K562 (cell line): Measurements from ENCODE around the gene ABCC10. TPM values are rescaled to one million over a fixed set of nuclear protein-coding genes. Genes with fewer than 3 reads are reported as not detected.

Source experiments
- ATAC-seq: fragments of 200-7000 bp; cut with Tn5 transposase; 3 replicates; pipeline ENCODE4 v1.9.1; 2020; ENCODE audit warnings: moderate library complexity
- BruUV-seq: library from RNA; stranded (reverse); fragments of 400-500 nt; replicated peaks from 2 replicates; lab custom pipeline; 2021; lab: Mats Ljungman, UMichigan
- CTCF ChIA-PET: fragments of 300-600 bp; formaldehyde crosslinking; extraction: SDS; loops from one replicate; lab custom pipeline; 2021; ENCODE audit warnings: low intra/inter-chr PET ratio; lab: Yijun Ruan, JAX
- POLR2A ChIA-PET: fragments of 300-600, 350-650 bp; sonication (Branson Sonifier 250); formaldehyde crosslinking; extraction: SDS; loops from one replicate; lab custom pipeline; 2021; ENCODE audit warnings: antibody characterized with exemption, inconsistent platforms; lab: Yijun Ruan, JAX
- DNase-seq, 4 experiments: peaks; one replicate each; pipeline versions ENCODE4 v3.0.0 to v3.0.0-alpha.2; 2011 to 2018; ENCODE audit warnings: low spot score in 3 of 4, mixed read lengths in 3 of 4; ENCODE audit errors: extremely low read depth in 1 of 4
- FAIRE-seq: peaks from 2 replicates; lab custom pipeline; 2011; peaks lifted over from hg19 to GRCh38; lab: Jason Lieb, UNC
- H2AFZ ChIP-seq: 2 replicates; pipeline ENCODE4 v1.6.0; 2011; ENCODE audit warnings: low read depth, low read length, control low read depth, inconsistent platforms
- H3K27ac ChIP-seq: fragments of 200-600 bp; 3 replicates; pipeline ENCODE4 v1.8.0; 2011; ENCODE audit warnings: low read depth, mild to moderate bottlenecking, control low read depth, inconsistent platforms, low read length, moderate library complexity, mixed read lengths; ENCODE audit errors: extremely low read depth
- H3K27me3 ChIP-seq, 2 experiments: fragments of 300-600 bp in 1 of 2; 2 replicates in 1 of 2; 3 replicates in 1 of 2; pipeline versions ENCODE4 v1.6.0 to v1.8.0; 2011; ENCODE audit warnings: inconsistent platforms in 2 of 2, low read length in 2 of 2, mild to moderate bottlenecking in 1 of 2, mixed read lengths in 1 of 2, moderate library complexity in 1 of 2; ENCODE audit not compliant: control insufficient read depth in 2 of 2, insufficient read depth in 2 of 2
- H3K36me3 ChIP-seq: fragments of 300-600 bp; 3 replicates; pipeline ENCODE4 v1.8.0; 2011; ENCODE audit warnings: mild to moderate bottlenecking, low read length, inconsistent platforms; ENCODE audit not compliant: control insufficient read depth, insufficient read depth
- H3K4me1 ChIP-seq, 2 experiments: fragments of 200-600 bp in 1 of 2; replicated peaks in 1 of 2; 2 replicates in 1 of 2; 3 replicates in 1 of 2; pipeline versions ENCODE4 v1.5.1 to v1.8.0; 2011; ENCODE audit warnings: inconsistent platforms in 2 of 2, low read length in 2 of 2, mild to moderate bottlenecking in 1 of 2, mixed read lengths in 1 of 2, moderate library complexity in 1 of 2; ENCODE audit not compliant: control insufficient read depth in 2 of 2, insufficient read depth in 2 of 2
- H3K4me2 ChIP-seq: 2 replicates; pipeline ENCODE4 v1.6.1; 2011; ENCODE audit warnings: low read length, control low read depth, inconsistent platforms, mixed read lengths; ENCODE audit not compliant: insufficient read depth
- H3K4me3 ChIP-seq: fragments of 200-600 bp; sonication (generic), shearing (Covaris generic); 2 replicates; pipeline ENCODE4 v1.5.1; 2016; ENCODE audit warnings: control low read depth, inconsistent platforms
- H3K79me2 ChIP-seq: fragments of 200-600 bp; 3 replicates; pipeline ENCODE4 v1.8.0; 2011; ENCODE audit warnings: low read length, inconsistent platforms; ENCODE audit not compliant: control insufficient read depth, insufficient read depth
- H3K9ac ChIP-seq, 2 experiments: 2 replicates each; pipeline versions ENCODE4 v1.6.0 to v1.6.1; 2011; ENCODE audit warnings: low read depth in 2 of 2, low read length in 2 of 2, control low read depth in 1 of 2, inconsistent platforms in 1 of 2, mild to moderate bottlenecking in 1 of 2, mixed read lengths in 1 of 2; ENCODE audit not compliant: insufficient read depth in 1 of 2
- H3K9me1 ChIP-seq: one replicate; pipeline ENCODE4 v1.6.0; 2011; ENCODE audit warnings: inconsistent platforms, mild to moderate bottlenecking, low read length, moderate library complexity; ENCODE audit not compliant: control insufficient read depth, insufficient read depth
- H3K9me3 ChIP-seq: replicated peaks from 2 replicates; pipeline ENCODE4 v1.5.1; 2011; ENCODE audit warnings: low read depth, low read length, inconsistent platforms; ENCODE audit not compliant: control insufficient read depth, insufficient read depth
- H4K20me1 ChIP-seq: replicated peaks from 2 replicates; pipeline ENCODE4 v1.6.1; 2011; ENCODE audit warnings: low read length, inconsistent platforms, mixed read lengths; ENCODE audit not compliant: control insufficient read depth, insufficient read depth
- CREM ChIP-seq: IDR thresholded peaks from 2 replicates; pipeline ENCODE4 v1.6.1; 2014; ENCODE audit warnings: antibody characterized with exemption, low read depth
- CSDE1 ChIP-seq, 2 experiments: fragments of 450-650 bp; IDR thresholded peaks; 2 replicates each; pipeline ENCODE4 v1.6.1; 2016; ENCODE audit warnings: mild to moderate bottlenecking in 1 of 2
- CXXC5 ChIP-seq: fragments of 250-450 bp; sonication (Bioruptor Pico); IDR thresholded peaks from 2 replicates; pipeline ENCODE4 v1.8.0; 2022; ENCODE audit warnings: inconsistent platforms, mild to moderate bottlenecking, moderate library complexity
- NELFE ChIP-seq: IDR thresholded peaks from 2 replicates; pipeline ENCODE4 v1.6.1; 2011; ENCODE audit warnings: mild to moderate bottlenecking; ENCODE audit not compliant: insufficient read depth, insufficient read length
- PBX2 ChIP-seq, 2 experiments: IDR thresholded peaks in 1 of 2; conservative IDR thresholded peaks in 1 of 2; 2 replicates each; pipeline ENCODE4 v1.6.1; 2016; ENCODE audit warnings: low read depth in 2 of 2, mild to moderate bottlenecking in 1 of 2, missing compliant biosample characterization in 1 of 2, missing genetic modification characterization in 1 of 2, moderate library complexity in 1 of 2
- PKNOX1 ChIP-seq: fragments of 450-650 bp; IDR thresholded peaks from 2 replicates; pipeline ENCODE4 v1.6.1; 2016
- RCOR1 ChIP-seq, 2 experiments: IDR thresholded peaks; 2 replicates each; pipeline ENCODE4 v1.6.1; 2012; ENCODE audit warnings: low read depth in 2 of 2, low read length in 2 of 2, borderline replicate concordance in 1 of 2, improper control_type of control experiment in 1 of 2
- SOX6 ChIP-seq: fragments of 450-650 bp; IDR thresholded peaks from 2 replicates; pipeline ENCODE4 v1.6.1; 2014; ENCODE audit warnings: mild to moderate bottlenecking
- TEAD1 ChIP-seq, 2 experiments: fragments of 450-650 bp in 1 of 2; sonication (generic) in 1 of 2; formaldehyde crosslinking; IDR thresholded peaks; 2 replicates each; pipeline versions ENCODE4 v1.4.0 to v1.8.0; 2020 to 2022; ENCODE audit warnings: mild to moderate bottlenecking in 2 of 2, missing genetic modification reagents in 1 of 2
- WHSC1 ChIP-seq: IDR thresholded peaks from one replicate; pipeline ENCODE4 v1.6.1; 2012; ENCODE audit warnings: low read length, control low read depth, inconsistent platforms
- ZHX1 ChIP-seq: fragments of 150-350 bp; conservative IDR thresholded peaks from 2 replicates; pipeline ENCODE4 v1.6.1; 2014; ENCODE audit warnings: low read length
- WGBS: fragments of 100-300 bp; shearing (Covaris generic); methylation state at CpG from one replicate; pipeline ENCODE4 v1.1.6; 2016; ENCODE audit warnings: low coverage, mixed read lengths; ENCODE audit not compliant: insufficient coverage; ENCODE audit errors: missing lambda C conversion rate; 5-methylcytosine and 5-hydroxymethylcytosine counted together
- in situ Hi-C: fragments of 300-500 bp; cut with MboI; formaldehyde crosslinking; loops from 4 replicates; pipeline ENCODE4 v1.15.0; 2018; ENCODE audit warnings: inconsistent platforms, mixed read lengths
- intact Hi-C: fragments of 100-400 bp; cut with micrococcal nuclease; formaldehyde crosslinking; loops from 2 replicates; pipeline ENCODE4 v1.14.2; 2022
- polyA plus RNA-seq, 8 experiments: library from polyadenylated mRNA; depleted of rRNA in 4 of 8; stranded (reverse) in 5 of 8; unstranded in 3 of 8; fragments of >200 nt; fragmentation: Nextera tagmentation in 2 of 8; fragmentation: Illumina TruSeq in 1 of 8; extraction: Ambion mirVana in 2 of 8; extraction: Trizol in 1 of 8; gene quantifications; 2 replicates each; pipeline versions ENCODE4 v1.2.1 to v1.2.3, GENCODE V29; 2011 to 2014; ENCODE audit warnings: inconsistent platforms in 1 of 8, missing spikeins in 1 of 8
- total RNA-seq, 7 experiments: library from RNA; depleted of rRNA in 6 of 7; stranded (reverse); fragments of >200 nt in 6 of 7; fragmentation: Illumina TruSeq in 2 of 7; extraction: Trizol in 2 of 7; gene quantifications; 2 replicates each; pipeline versions ENCODE4 v1.2.1 to v1.2.3, GENCODE V29; 2011 to 2021; ENCODE audit warnings: low replicate concordance in 1 of 7
- TF ChIP-seq, protein P1 (sequence below), 2 experiments: fragments of 450-650 bp in 1 of 2; sonication (generic) in 1 of 2; formaldehyde crosslinking in 1 of 2; IDR thresholded peaks in 1 of 2; conservative IDR thresholded peaks in 1 of 2; 2 replicates each; pipeline versions ENCODE4 v1.6.1 to v1.8.1; 2016 to 2023; ENCODE audit warnings: mild to moderate bottlenecking in 2 of 2, moderate library complexity in 2 of 2, inconsistent platforms in 1 of 2, missing genetic modification reagents in 1 of 2

The ABCC10 gene
- total and polyA plus RNA-seq, 9 of the 15 experiments (the other 6 are each of a cell fraction or from before 2014, with no cell fraction given), result 2.4 to 29.1 (median 13.7) TPM

- Histone ChIP-seq H3K9me3 (no peaks in the 10 kb centered on the region), H3K9me1 (peaks cover 3% of the 10 kb centered on the region), H3K9ac (peak overlapping the region; percentile 10 to 40; a peak in 2 of 4 replicates), H3K4me2 (peak overlapping the region; percentile 49; the same call in 1 of the 2 replicates), H3K4me3 (no peak overlapping the region), H3K27ac (no peak overlapping the region), H3K79me2 (peaks cover 23% of the 10 kb centered on the region), H3K36me3 (peaks cover 11% of the 10 kb centered on the region; the same call in 2 of the 3 replicates), H3K4me1 (peaks cover 0 to 19% of the 10 kb centered on the region in 2 experiments; a peak in 4 of 5 replicates), H3K27me3 (no peaks in the 10 kb centered on the region), H4K20me1 (0 out of 2 replicates have a peak, but pooled peaks cover 6% of the 10 kb centered on the region), H2AFZ (0 out of 2 replicates have a peak overlapping the region, but pooled peaks have one; percentile 27)
- FAIRE-seq (peak; percentile 35), ATAC-seq (peak; percentile 6; the same call in 2 of the 3 replicates), DNase-seq (no peak)
- CTCF ChIA-PET, result interaction anchor here (0.7 kb wide), 1 partner anchor 10 kb away, joined by 3 read pairs; no protein-coding TSS in a partner anchor
- intact Hi-C loops, result no loop called here
- in situ Hi-C loops, result no loop called here
- 25% methylated on average over 11 of the region's 11 CpGs for WGBS
- POLR2A ChIA-PET, result interaction anchor here (0.6 to 1.3 kb wide), 7 partner anchors 10 to 99 kb away, joined by 3 to 5 read pairs (median 4); no protein-coding TSS in a partner anchor
- BruUV-seq, result no TSS peak
- TF ChIP-seq PKNOX1, result peak; percentile 51; the same call in 1 of the 2 replicates
- TF ChIP-seq ZHX1, result no peak
- TF ChIP-seq CSDE1 (IDR thresholded peaks at IDR 0.05), result no peak
- TF ChIP-seq, protein P1, sequence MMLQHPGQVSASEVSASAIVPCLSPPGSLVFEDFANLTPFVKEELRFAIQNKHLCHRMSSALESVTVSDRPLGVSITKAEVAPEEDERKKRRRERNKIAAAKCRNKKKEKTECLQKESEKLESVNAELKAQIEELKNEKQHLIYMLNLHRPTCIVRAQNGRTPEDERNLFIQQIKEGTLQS (IDR thresholded peaks at IDR 0.05), result no peak
- TF ChIP-seq, protein P1 (CRISPR knock-in tag; conservative IDR thresholded peaks at IDR 0.05), result no peak
- no peak for TF ChIP-seq WHSC1
- peak in 1 of 2 experiments; percentile 4; a peak in 1 of 4 replicates for TF ChIP-seq RCOR1 (IDR thresholded peaks at IDR 0.05; ENCODE audit: borderline replicate concordance in 1 of 2, low read depth in 2 of 2, low read length in 2 of 2)
- TF ChIP-seq SOX6, result peak; percentile 37; the same call in 1 of the 2 replicates
- no peak for TF ChIP-seq TEAD1 (CRISPR knock-in tag; IDR thresholded peaks at IDR 0.05)
- TF ChIP-seq PBX2 (CRISPR knock-in tag; IDR thresholded peaks at IDR 0.05; ENCODE audit: low read depth), result no peak
- peak; percentile 61 for TF ChIP-seq PBX2 (tag; conservative IDR thresholded peaks at IDR 0.05; ENCODE audit: low read depth)
- peak; percentile 68 for TF ChIP-seq CXXC5 (CRISPR knock-in tag)
- no peak for TF ChIP-seq NELFE
- TF ChIP-seq CREM, result 0 out of 2 replicates have a peak, but pooled peaks have one; percentile 31
Measured at GRCh38 chr6:43481591-43482236, 54.4 kb downstream of the ABCC10 start.
